Mammary epithelial cell (primary cell): ENCODE results near the gene MYO5C.

Experiments used
- EZH2 ChIP-seq: IDR thresholded peaks from 2 replicates; pipeline ENCODE4 v1.6.1; 2012; ENCODE audit warnings: low read length, inconsistent platforms, borderline replicate concordance
- TF ChIP-seq, protein P1 (sequence below), 2 donors: IDR thresholded peaks in 1 of 2; conservative IDR thresholded peaks in 1 of 2; 2 replicates each; pipeline ENCODE4 v1.5.1; 2011 to 2012; ENCODE audit warnings: inconsistent platforms in 2 of 2, low read length in 2 of 2, mild to moderate bottlenecking in 2 of 2, control low read depth in 1 of 2, low read depth in 1 of 2; ENCODE audit not compliant: insufficient read depth in 1 of 2; ENCODE audit errors: extremely low read depth in 1 of 2

DNA sequence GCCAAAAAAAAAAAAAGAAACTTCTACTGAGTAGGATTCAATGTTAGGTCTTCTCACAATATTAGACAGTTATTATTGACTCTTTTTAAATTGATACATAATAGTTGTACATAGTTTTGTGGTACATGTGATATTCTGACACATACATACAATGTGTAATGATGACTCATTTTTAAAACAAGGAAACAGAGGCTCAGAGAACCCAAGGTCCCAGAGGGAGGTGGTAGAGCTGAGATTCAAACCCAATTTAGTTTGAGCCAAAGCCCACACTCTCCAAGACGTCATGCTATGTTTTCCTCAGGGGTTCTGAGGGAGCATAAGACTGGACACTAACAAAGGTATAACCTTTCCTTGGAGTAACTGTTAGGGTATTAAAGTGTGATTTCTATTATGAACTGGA, 40.6 kb downstream of the MYO5C start:
- TF ChIP-seq, protein P1, sequence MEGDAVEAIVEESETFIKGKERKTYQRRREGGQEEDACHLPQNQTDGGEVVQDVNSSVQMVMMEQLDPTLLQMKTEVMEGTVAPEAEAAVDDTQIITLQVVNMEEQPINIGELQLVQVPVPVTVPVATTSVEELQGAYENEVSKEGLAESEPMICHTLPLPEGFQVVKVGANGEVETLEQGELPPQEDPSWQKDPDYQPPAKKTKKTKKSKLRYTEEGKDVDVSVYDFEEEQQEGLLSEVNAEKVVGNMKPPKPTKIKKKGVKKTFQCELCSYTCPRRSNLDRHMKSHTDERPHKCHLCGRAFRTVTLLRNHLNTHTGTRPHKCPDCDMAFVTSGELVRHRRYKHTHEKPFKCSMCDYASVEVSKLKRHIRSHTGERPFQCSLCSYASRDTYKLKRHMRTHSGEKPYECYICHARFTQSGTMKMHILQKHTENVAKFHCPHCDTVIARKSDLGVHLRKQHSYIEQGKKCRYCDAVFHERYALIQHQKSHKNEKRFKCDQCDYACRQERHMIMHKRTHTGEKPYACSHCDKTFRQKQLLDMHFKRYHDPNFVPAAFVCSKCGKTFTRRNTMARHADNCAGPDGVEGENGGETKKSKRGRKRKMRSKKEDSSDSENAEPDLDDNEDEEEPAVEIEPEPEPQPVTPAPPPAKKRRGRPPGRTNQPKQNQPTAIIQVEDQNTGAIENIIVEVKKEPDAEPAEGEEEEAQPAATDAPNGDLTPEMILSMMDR (conservative IDR thresholded peaks at IDR 0.05 in 1 of 2, IDR thresholded peaks at IDR 0.05 in 1 of 2; ENCODE audit: extremely low read depth in 1 of 2, insufficient read depth in 1 of 2, low read depth in 1 of 2, low read length in 2 of 2), result no peak
- TF ChIP-seq EZH2, result no peak
